Panc1 (cell line): ENCODE measurements around the gene PARD3. TPM values are rescaled to one million over a fixed set of nuclear protein-coding genes. Genes with fewer than 3 reads are reported as not detected.

ENCODE experiments used
- ATAC-seq: fragments of 200-7000 bp; cut with Tn5 transposase; 2 replicates; pipeline ENCODE4 v1.9.1; 2020; ENCODE audit warnings: mild to moderate bottlenecking, moderate library complexity
- BruUV-seq: library from RNA; stranded (reverse); fragments of 400-500 nt; replicated peaks from 2 replicates; lab custom pipeline; 2021; lab: Mats Ljungman, UMichigan
- CTCF ChIA-PET: fragments of 300-600 bp; sonication (Branson Sonifier 250); formaldehyde crosslinking; loops from one replicate; lab custom pipeline; 2022; ENCODE audit warnings: antibody characterized with exemption; lab: Charles Lee
- POLR2A ChIA-PET: fragments of 300-600 bp; sonication (Branson Sonifier 250); formaldehyde crosslinking; loops from one replicate; lab custom pipeline; 2022; ENCODE audit warnings: antibody characterized with exemption; lab: Charles Lee
- DNase-seq: peaks from one replicate; pipeline ENCODE4 v3.0.0-alpha.2; 2010; ENCODE audit warnings: low read depth, low spot score
- H3K27ac ChIP-seq: 2 replicates; pipeline ENCODE4 v1.5.1; 2011; ENCODE audit warnings: mild to moderate bottlenecking, low read length, inconsistent platforms
- H3K27me3 ChIP-seq: fragments of 200-500 bp; sonication (Bioruptor generic); 2 replicates; pipeline ENCODE4 v1.6.0; 2014; ENCODE audit warnings: low read length, inconsistent platforms; ENCODE audit not compliant: control insufficient read depth, insufficient read depth
- H3K36me3 ChIP-seq: fragments of 200-500 bp; sonication (Bioruptor generic); 2 replicates; pipeline ENCODE4 v1.5.1; 2014; ENCODE audit warnings: inconsistent platforms, mild to moderate bottlenecking, low read length, moderate library complexity; ENCODE audit not compliant: control insufficient read depth, insufficient read depth
- H3K4me1 ChIP-seq: 2 replicates; pipeline ENCODE4 v1.5.1; 2011; ENCODE audit warnings: inconsistent platforms, mild to moderate bottlenecking, low read length, moderate library complexity; ENCODE audit not compliant: control insufficient read depth, insufficient read depth
- H3K4me3 ChIP-seq, 2 experiments: 2 replicates each; pipeline ENCODE4 v1.5.1; 2011 to 2012; ENCODE audit warnings: low read depth in 2 of 2, low read length in 2 of 2, mild to moderate bottlenecking in 2 of 2, inconsistent platforms in 1 of 2, moderate library complexity in 1 of 2
- H3K9me3 ChIP-seq: fragments of 200-500 bp; sonication (Bioruptor generic); 2 replicates; pipeline ENCODE4 v1.5.1; 2014; ENCODE audit warnings: low read depth, mild to moderate bottlenecking, inconsistent platforms, low read length, moderate library complexity; ENCODE audit not compliant: control insufficient read depth, insufficient read depth
- POLR2AphosphoS5 ChIP-seq: IDR thresholded peaks from 2 replicates; pipeline ENCODE4 v1.6.1; 2012; ENCODE audit warnings: mild to moderate bottlenecking, low read depth, low read length, moderate library complexity
- SIN3A ChIP-seq: IDR thresholded peaks from 2 replicates; pipeline ENCODE4 v1.6.1; 2012; ENCODE audit warnings: low read depth, mild to moderate bottlenecking, low read length, moderate library complexity, borderline replicate concordance; ENCODE audit not compliant: insufficient read depth
- TCF7L2 ChIP-seq: IDR thresholded peaks from 2 replicates; pipeline ENCODE4 v1.6.1; 2011; ENCODE audit warnings: mild to moderate bottlenecking, low read depth, low read length, inconsistent platforms
- in situ Hi-C: cut with HindIII; loops from 2 replicates; pipeline ENCODE4 v1.10.0; 2016; ENCODE audit warnings: low sequenced_read_pairs, low pct_unique_long_range_greater_than_20kb
- intact Hi-C: fragments of 100-400 bp; cut with micrococcal nuclease; formaldehyde crosslinking; loops from one replicate; pipeline ENCODE4 v1.10.0; 2022; ENCODE audit not compliant: unreplicated experiment
- total RNA-seq: library from RNA; stranded (reverse); gene quantifications from one replicate; pipeline ENCODE4 v1.2.1, GENCODE V29; 2021; ENCODE audit not compliant: unreplicated experiment
- TF ChIP-seq, protein P1 (sequence below), 2 experiments: IDR thresholded peaks; 2 replicates each; pipeline ENCODE4 v1.6.1; 2011 to 2012; ENCODE audit warnings: low read depth in 2 of 2, control low read depth in 1 of 2, low read length in 1 of 2, mild to moderate bottlenecking in 1 of 2, moderate library complexity in 1 of 2; ENCODE audit not compliant: insufficient read depth in 1 of 2
- TF ChIP-seq, protein P2 (sequence below): fragments of 450-650 bp; IDR thresholded peaks from 2 replicates; pipeline ENCODE4 v1.5.1; 2017; ENCODE audit warnings: mild to moderate bottlenecking

Gene PARD3
- total RNA-seq, 1 experiment from 2014 or later = 29.8 TPM

DNA sequence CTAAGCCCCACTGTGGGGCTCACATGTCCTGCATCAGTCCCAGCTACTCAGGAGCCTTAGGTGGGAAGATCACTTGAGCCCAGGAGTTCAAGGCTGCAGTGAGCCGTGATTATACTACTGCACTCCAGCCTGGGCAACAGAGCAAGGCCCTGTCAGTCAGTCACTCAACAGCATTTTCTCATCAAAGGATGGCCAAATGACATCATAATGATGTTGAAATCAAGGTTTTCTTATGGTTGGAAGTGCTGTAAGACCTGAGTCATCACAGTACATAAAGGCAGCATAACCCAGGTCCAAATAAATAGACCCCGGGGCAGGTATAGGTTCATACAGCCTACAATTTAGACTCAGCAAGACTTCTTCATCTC, 341.1 kb downstream of the PARD3 start:
- Histone ChIP-seq H3K4me3 (no peak overlapping the region), H3K36me3 (no peaks in the 10 kb centered on the region), H3K27ac (no peak overlapping the region), H3K27me3 (no peaks in the 10 kb centered on the region), H3K9me3 (no peaks in the 10 kb centered on the region), H3K4me1 (no peaks in the 10 kb centered on the region)
- BruUV-seq = no TSS peak
- CTCF ChIA-PET = no interaction called here
- ATAC-seq = no peak
- intact Hi-C loops (no loop called here), in situ Hi-C loops (no loop called here)
- TF ChIP-seq SIN3A = no peak
- TF ChIP-seq, protein P1, sequence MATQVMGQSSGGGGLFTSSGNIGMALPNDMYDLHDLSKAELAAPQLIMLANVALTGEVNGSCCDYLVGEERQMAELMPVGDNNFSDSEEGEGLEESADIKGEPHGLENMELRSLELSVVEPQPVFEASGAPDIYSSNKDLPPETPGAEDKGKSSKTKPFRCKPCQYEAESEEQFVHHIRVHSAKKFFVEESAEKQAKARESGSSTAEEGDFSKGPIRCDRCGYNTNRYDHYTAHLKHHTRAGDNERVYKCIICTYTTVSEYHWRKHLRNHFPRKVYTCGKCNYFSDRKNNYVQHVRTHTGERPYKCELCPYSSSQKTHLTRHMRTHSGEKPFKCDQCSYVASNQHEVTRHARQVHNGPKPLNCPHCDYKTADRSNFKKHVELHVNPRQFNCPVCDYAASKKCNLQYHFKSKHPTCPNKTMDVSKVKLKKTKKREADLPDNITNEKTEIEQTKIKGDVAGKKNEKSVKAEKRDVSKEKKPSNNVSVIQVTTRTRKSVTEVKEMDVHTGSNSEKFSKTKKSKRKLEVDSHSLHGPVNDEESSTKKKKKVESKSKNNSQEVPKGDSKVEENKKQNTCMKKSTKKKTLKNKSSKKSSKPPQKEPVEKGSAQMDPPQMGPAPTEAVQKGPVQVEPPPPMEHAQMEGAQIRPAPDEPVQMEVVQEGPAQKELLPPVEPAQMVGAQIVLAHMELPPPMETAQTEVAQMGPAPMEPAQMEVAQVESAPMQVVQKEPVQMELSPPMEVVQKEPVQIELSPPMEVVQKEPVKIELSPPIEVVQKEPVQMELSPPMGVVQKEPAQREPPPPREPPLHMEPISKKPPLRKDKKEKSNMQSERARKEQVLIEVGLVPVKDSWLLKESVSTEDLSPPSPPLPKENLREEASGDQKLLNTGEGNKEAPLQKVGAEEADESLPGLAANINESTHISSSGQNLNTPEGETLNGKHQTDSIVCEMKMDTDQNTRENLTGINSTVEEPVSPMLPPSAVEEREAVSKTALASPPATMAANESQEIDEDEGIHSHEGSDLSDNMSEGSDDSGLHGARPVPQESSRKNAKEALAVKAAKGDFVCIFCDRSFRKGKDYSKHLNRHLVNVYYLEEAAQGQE (IDR thresholded peaks at IDR 0.05; ENCODE audit: insufficient read depth in 1 of 2, low read depth in 2 of 2, low read length in 1 of 2) = no peak
- TF ChIP-seq POLR2AphosphoS5 = no peak
- TF ChIP-seq TCF7L2 = no peak
- TF ChIP-seq, protein P2, sequence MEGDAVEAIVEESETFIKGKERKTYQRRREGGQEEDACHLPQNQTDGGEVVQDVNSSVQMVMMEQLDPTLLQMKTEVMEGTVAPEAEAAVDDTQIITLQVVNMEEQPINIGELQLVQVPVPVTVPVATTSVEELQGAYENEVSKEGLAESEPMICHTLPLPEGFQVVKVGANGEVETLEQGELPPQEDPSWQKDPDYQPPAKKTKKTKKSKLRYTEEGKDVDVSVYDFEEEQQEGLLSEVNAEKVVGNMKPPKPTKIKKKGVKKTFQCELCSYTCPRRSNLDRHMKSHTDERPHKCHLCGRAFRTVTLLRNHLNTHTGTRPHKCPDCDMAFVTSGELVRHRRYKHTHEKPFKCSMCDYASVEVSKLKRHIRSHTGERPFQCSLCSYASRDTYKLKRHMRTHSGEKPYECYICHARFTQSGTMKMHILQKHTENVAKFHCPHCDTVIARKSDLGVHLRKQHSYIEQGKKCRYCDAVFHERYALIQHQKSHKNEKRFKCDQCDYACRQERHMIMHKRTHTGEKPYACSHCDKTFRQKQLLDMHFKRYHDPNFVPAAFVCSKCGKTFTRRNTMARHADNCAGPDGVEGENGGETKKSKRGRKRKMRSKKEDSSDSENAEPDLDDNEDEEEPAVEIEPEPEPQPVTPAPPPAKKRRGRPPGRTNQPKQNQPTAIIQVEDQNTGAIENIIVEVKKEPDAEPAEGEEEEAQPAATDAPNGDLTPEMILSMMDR = no peak
- DNase-seq = no peak
- POLR2A ChIA-PET = no interaction called here

DNA sequence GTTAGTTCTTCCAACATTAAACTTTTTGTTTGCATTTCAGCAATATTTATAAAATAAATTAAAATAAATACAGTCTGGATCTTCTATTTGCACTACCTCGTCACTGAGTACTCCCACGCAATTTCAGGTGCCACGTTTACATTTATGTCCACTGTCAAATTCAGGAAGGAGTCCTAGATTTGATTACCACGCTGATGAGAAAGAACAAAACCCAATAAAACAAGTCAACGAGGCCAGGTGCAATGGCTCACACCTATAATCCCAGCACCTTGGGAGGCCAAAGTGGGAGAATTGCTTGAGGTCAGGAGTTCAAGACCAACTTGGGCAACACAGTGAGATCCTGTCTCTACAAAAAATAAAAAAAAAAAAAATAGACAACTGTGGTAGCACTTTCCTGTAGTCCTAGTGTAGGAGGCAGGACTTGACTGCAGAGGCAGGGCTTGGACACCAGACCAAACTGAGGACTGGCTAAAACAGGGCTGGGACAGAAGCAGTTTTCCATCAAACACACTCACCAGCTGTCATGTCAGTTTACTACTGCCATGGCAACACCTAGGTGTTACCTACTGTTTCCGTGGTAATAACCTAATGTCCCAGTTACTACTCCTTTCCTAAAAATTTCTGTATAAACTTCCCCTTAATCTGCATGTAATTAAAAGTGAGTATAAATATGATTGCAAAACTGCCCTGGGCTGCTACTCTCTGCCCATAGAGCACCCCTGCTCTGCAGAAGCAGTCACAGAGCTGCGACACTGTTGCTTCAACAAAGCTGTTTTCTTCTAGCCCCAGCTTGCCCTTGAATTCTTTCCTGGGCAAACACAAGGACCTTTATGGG, 341.7 kb downstream of the PARD3 start:
- Histone ChIP-seq H3K4me1 (no peaks in the 10 kb centered on the region), H3K36me3 (no peaks in the 10 kb centered on the region), H3K4me3 (no peak overlapping the region), H3K27me3 (no peaks in the 10 kb centered on the region), H3K27ac (no peak overlapping the region), H3K9me3 (no peaks in the 10 kb centered on the region)
- no peak for ATAC-seq
- no peak for TF ChIP-seq TCF7L2
- TF ChIP-seq, protein P1 (IDR thresholded peaks at IDR 0.05; ENCODE audit: insufficient read depth in 1 of 2, low read depth in 2 of 2, low read length in 1 of 2) = no peak
- TF ChIP-seq, protein P2 = no peak
- no peak for TF ChIP-seq POLR2AphosphoS5
- TF ChIP-seq SIN3A = no peak
- intact Hi-C loops = no loop called here
- ChIA-PET CTCF (no interaction called here), POLR2A (no interaction called here)
- DNase-seq = no peak
- in situ Hi-C loops = no loop called here
- BruUV-seq = no TSS peak
